ENCODE measurements around the gene COBL.
"Not testable (repeated sequence)": the region's sequence is repeated elsewhere in the genome, so short reads cannot be mapped to it uniquely, and the experiment has no call there.

COBL gene

DNA sequence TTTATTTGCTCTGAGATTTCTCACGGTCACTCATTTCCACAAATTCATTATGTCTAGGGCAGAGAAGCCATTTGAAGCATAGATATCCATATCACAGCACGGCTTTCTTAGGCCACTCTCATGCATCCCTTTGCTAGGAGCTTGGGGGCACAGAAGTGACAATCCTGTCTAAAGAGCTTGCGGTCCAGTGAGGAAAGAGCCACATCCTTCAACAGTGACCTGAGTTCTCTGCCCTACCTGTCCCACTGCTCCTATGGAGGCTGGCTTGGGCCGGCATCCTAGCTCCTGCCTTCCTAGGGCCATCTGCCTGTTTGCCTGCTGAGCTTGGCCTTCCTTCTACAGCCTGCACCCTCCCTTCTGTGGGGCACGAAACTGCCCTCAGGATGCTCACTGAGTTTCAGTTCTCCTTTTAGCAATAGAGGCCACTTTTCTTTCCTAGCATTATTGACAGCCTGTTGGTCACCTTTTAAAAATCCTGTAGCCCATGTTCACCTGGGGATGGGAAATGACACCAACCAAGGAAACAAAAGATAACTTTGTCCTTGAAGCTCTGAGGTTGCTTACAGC is 321.8 kb downstream of the COBL start:
- no peak for DNase-seq (ENCODE audit: low read depth)
- H3K4me3 ChIP-seq (ENCODE audit: low read length) = no peak overlapping the region
- TF ChIP-seq, protein P1, sequence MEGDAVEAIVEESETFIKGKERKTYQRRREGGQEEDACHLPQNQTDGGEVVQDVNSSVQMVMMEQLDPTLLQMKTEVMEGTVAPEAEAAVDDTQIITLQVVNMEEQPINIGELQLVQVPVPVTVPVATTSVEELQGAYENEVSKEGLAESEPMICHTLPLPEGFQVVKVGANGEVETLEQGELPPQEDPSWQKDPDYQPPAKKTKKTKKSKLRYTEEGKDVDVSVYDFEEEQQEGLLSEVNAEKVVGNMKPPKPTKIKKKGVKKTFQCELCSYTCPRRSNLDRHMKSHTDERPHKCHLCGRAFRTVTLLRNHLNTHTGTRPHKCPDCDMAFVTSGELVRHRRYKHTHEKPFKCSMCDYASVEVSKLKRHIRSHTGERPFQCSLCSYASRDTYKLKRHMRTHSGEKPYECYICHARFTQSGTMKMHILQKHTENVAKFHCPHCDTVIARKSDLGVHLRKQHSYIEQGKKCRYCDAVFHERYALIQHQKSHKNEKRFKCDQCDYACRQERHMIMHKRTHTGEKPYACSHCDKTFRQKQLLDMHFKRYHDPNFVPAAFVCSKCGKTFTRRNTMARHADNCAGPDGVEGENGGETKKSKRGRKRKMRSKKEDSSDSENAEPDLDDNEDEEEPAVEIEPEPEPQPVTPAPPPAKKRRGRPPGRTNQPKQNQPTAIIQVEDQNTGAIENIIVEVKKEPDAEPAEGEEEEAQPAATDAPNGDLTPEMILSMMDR (IDR thresholded peaks at IDR 0.05; ENCODE audit: insufficient read depth, low read depth, low read length, missing control alignments) = no peak

DNA sequence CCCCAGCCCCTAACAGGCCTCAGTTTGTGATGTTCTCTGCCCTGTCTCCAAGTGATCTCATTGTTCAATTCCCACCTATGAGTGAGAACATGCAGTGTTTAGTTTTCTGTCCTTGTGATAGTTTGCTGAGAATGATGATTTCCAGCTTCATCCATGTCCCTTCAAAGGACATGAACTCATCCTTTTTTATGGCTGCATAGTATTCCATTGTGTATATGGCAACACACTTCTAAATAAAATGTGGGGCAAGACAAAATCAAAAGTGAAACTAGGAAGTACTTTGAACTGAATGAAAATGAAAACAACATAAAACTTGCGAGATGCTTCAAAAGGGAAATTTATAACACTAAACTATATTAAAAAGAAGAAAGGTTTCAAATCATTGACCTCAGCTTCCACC is 326.4 kb downstream of the COBL start:
- H3K4me3 ChIP-seq (ENCODE audit: low read length); DNase-seq (ENCODE audit: low read depth): not testable (repeated sequence)

DNA sequence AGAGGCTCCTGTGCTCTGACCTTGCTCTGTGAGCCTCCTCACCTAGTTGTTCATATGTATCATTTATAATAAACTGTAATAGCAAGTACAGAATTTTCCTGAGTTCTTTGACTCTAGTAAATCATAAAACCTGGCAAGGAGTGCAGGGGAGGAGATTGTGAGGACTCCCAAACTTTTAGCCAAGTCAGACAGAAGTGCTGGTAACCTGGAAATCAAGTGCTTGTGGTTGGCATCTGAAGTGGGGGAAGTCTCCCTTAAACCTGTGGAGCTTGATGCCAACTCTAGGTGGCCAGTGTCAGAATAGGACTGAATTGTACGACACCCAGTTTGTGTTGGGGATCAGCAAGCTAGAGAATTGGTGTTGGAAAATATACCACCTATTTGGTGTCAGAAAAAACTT is 327.6 kb downstream of the COBL start:
- DNase-seq (ENCODE audit: low read depth) = no peak
- H3K4me3 ChIP-seq (ENCODE audit: low read length) = no peak overlapping the region
- TF ChIP-seq, protein P1 (IDR thresholded peaks at IDR 0.05; ENCODE audit: insufficient read depth, low read depth, low read length, missing control alignments) = no peak

DNA sequence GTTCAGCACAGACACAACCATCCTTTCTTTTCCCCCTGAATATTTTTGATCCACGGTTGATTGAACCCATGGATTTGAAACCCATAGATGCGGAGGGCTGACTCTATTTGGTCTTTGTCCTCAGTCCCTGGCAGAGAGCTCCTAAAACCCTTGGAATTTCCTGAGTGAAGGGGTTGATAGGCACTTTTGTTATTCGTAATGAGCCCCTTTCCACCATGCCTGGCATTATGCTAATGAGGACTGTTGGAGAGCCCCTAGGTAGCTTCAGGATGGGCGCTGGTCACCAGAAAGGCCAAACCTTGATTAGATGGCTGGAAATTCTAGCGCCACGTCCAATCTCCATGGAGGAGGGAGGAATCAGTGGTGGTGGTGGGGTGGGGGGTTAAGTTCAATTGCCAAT is 328.1 kb downstream of the COBL start:
- no peak overlapping the region for H3K4me3 ChIP-seq (ENCODE audit: low read length)
- TF ChIP-seq, protein P1 (IDR thresholded peaks at IDR 0.05; ENCODE audit: insufficient read depth, low read depth, low read length, missing control alignments) = no peak
- DNase-seq (ENCODE audit: low read depth) = no peak

DNA sequence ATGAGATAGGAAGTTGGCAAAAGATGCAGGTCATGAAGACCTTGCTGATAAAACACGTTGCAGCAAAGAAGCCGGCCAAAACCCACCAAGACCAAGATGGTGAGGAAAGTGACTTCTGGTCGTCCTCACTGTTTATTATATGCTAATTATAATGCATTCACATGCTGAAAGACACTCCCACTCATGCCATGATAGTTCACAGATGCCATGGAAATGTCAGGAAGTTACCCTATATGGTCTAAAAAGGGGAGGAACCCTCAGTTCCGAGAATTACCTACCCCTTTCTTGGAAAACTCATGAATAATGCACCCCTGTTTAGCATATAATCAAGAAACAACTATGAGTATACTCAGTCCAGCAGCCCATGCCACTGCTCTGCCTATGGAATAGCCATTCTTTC is 331.5 kb downstream of the COBL start:
- DNase-seq (ENCODE audit: low read depth) = no peak
- H3K4me3 ChIP-seq (ENCODE audit: low read length) = no peak overlapping the region
- TF ChIP-seq, protein P1 (IDR thresholded peaks at IDR 0.05; ENCODE audit: insufficient read depth, low read depth, low read length, missing control alignments) = no peak

DNA sequence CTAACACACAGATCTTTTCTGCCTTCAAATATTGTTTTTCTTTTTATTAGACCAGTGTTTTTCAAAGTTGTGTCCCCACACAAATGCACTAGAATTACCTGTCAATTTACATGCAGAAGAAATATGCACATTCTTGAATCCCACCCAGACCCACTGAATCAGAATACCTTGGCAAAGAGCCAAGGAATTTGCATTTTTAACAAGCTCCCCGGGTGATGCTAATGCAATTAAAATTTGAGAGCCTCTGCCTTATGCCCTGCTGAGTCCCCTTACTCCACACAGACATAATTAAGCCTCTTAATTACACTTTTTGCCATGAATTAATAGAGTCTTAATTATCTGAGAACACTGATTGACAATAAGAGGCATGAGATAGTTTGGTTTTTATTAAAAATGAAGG is 332.8 kb downstream of the COBL start:
- no peak for DNase-seq (ENCODE audit: low read depth)
- no peak overlapping the region for H3K4me3 ChIP-seq (ENCODE audit: low read length)
- TF ChIP-seq, protein P1 (IDR thresholded peaks at IDR 0.05; ENCODE audit: insufficient read depth, low read depth, low read length, missing control alignments) = no peak

DNA sequence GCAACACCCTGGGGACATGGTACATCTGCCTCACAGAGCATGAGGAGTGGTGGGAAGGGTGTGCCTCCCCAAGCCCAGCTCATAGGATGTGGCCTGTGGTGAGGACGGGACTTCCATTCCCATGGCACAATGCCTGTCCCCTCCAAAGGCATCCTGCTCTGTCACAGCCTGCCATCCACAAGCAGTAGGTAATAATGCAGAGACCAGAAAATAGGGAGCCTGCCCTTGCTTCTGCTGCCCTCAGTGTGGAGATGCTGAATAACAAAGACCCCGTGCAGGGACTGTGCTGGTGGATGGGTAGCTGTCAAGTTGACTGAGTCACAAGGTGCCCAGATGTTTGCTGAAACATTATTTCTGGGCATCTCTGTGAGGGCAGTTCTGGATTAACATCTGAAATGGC is 334.0 kb downstream of the COBL start:
- DNase-seq (ENCODE audit: low read depth) = no peak
- TF ChIP-seq, protein P1 (IDR thresholded peaks at IDR 0.05; ENCODE audit: insufficient read depth, low read depth, low read length, missing control alignments) = no peak
- no peak overlapping the region for H3K4me3 ChIP-seq (ENCODE audit: low read length)
